Neural cell (in vitro differentiated cells): Measurements from ENCODE around the gene SCAF4. TPM values are rescaled to one million over a fixed set of nuclear protein-coding genes. Genes with fewer than 3 reads are reported as not detected.
A peak's percentile ranks its signal among the peaks of the same experiment; 100 is the strongest.

Experiments used
- H2AFZ ChIP-seq: fragments of 200-600, 300-800 bp; sonication (generic), shearing (Covaris generic); 2 replicates; pipeline ENCODE4 v1.6.0; 2014; ENCODE audit warnings: low read depth, mild to moderate bottlenecking, antibody characterized with exemption, low read length, moderate library complexity
- H3F3A ChIP-seq: fragments of 200-600 bp; shearing (Covaris generic); 2 replicates; pipeline ENCODE4 v1.6.1; 2016; ENCODE audit warnings: mild to moderate bottlenecking, moderate library complexity, mixed read lengths, antibody characterized with exemption, low read length; ENCODE audit not compliant: insufficient read depth, poor library complexity, severe bottlenecking
- H3K27ac ChIP-seq: fragments of 200-600, 300-800 bp; sonication (generic), shearing (Covaris generic); 2 replicates; pipeline ENCODE4 v1.5.1; 2014; ENCODE audit warnings: mild to moderate bottlenecking, low read length, moderate library complexity
- H3K27me3 ChIP-seq: fragments of 300-800, 200-600 bp; sonication (generic), shearing (Covaris generic); 2 replicates; pipeline ENCODE4 v1.6.0; 2014; ENCODE audit warnings: mild to moderate bottlenecking, low read depth, low read length, moderate library complexity; ENCODE audit not compliant: insufficient read depth
- H3K36me3 ChIP-seq: fragments of 300-800, 200-600 bp; sonication (generic), shearing (Covaris generic); 2 replicates; pipeline ENCODE4 v1.5.1; 2014; ENCODE audit warnings: mild to moderate bottlenecking, antibody characterized with exemption, low read length, moderate library complexity; ENCODE audit not compliant: insufficient read depth
- H3K4me2 ChIP-seq: fragments of 300-800, 200-600 bp; sonication (generic), shearing (Covaris generic); 2 replicates; pipeline ENCODE4 v1.6.0; 2014; ENCODE audit warnings: mild to moderate bottlenecking, low read length
- H3K4me3 ChIP-seq: fragments of 300-800, 200-600 bp; sonication (generic), shearing (Covaris generic); 2 replicates; pipeline ENCODE4 v1.5.1; 2014; ENCODE audit warnings: mild to moderate bottlenecking, low read length, moderate library complexity
- H3K79me2 ChIP-seq: fragments of 200-600 bp; shearing (Covaris generic); replicated peaks from 2 replicates; pipeline ENCODE4 v1.6.0; 2014; ENCODE audit warnings: mild to moderate bottlenecking, low read length, moderate library complexity; ENCODE audit not compliant: insufficient read depth
- H3K9ac ChIP-seq: fragments of 300-800, 200-600 bp; sonication (generic), shearing (Covaris generic); 2 replicates; pipeline ENCODE4 v1.6.1; 2016; ENCODE audit warnings: mild to moderate bottlenecking, low read length, mixed read lengths
- H3K9me2 ChIP-seq: fragments of 200-600 bp; shearing (Covaris generic); 2 replicates; pipeline ENCODE4 v1.6.1; 2016; ENCODE audit warnings: mild to moderate bottlenecking, low read length, mixed read lengths; ENCODE audit not compliant: insufficient read depth
- H3K9me3 ChIP-seq: fragments of 200-600, 300-800 bp; sonication (generic), shearing (Covaris generic); 2 replicates; pipeline ENCODE4 v1.6.1; 2016; ENCODE audit warnings: mild to moderate bottlenecking, mixed run types, low read length, moderate library complexity, mixed read lengths
- H4K20me1 ChIP-seq: fragments of 200-600 bp; shearing (Covaris generic); 2 replicates; pipeline ENCODE4 v1.6.1; 2016; ENCODE audit warnings: mild to moderate bottlenecking, mixed run types; ENCODE audit not compliant: insufficient read depth
- EP300 ChIP-seq: fragments of 450-650 bp; conservative IDR thresholded peaks from 2 replicates; pipeline ENCODE4 v1.6.1; 2014; ENCODE audit warnings: antibody characterized with exemption, mild to moderate bottlenecking, moderate library complexity; ENCODE audit not compliant: poor library complexity, severe bottlenecking
- EZH2 ChIP-seq: fragments of 200-600, 300-800 bp; shearing (Covaris generic), sonication (generic); IDR thresholded peaks from 2 replicates; pipeline ENCODE4 v1.6.1; 2014; ENCODE audit warnings: antibody characterized with exemption, low read length, borderline replicate concordance, mild to moderate bottlenecking; ENCODE audit not compliant: insufficient read depth, poor library complexity, severe bottlenecking
- MXI1 ChIP-seq: fragments of 450-650 bp; conservative IDR thresholded peaks from 2 replicates; pipeline ENCODE4 v1.6.1; 2014; ENCODE audit warnings: antibody characterized with exemption, mild to moderate bottlenecking; ENCODE audit not compliant: poor library complexity, severe bottlenecking
- POLR2AphosphoS5 ChIP-seq: IDR thresholded peaks from 2 replicates; pipeline ENCODE4 v1.6.1; 2012
- RAD21 ChIP-seq: fragments of 450-650 bp; conservative IDR thresholded peaks from 2 replicates; pipeline ENCODE4 v1.6.1; 2014; ENCODE audit warnings: antibody characterized with exemption, mild to moderate bottlenecking, moderate library complexity
- SMC3 ChIP-seq: fragments of 450-650 bp; conservative IDR thresholded peaks from 2 replicates; pipeline ENCODE4 v1.6.1; 2014; ENCODE audit warnings: antibody characterized with exemption, mild to moderate bottlenecking, moderate library complexity; ENCODE audit not compliant: poor library complexity
- TAF1 ChIP-seq: IDR thresholded peaks from 2 replicates; pipeline ENCODE4 v1.6.1; 2012; ENCODE audit warnings: low read depth
- polyA plus RNA-seq: library from polyadenylated mRNA; depleted of rRNA; stranded (reverse); fragments of >200 nt; gene quantifications from 2 replicates; pipeline ENCODE4 v1.2.3, GENCODE V29; 2014
- TF ChIP-seq, protein P1 (sequence below): fragments of 450-650 bp; IDR thresholded peaks from 2 replicates; pipeline ENCODE4 v1.5.1; 2014; ENCODE audit warnings: antibody characterized with exemption, mild to moderate bottlenecking, moderate library complexity; ENCODE audit not compliant: poor library complexity, severe bottlenecking
- TF ChIP-seq, protein P2 (sequence below): IDR thresholded peaks from 2 replicates; pipeline ENCODE4 v1.6.1; 2012; ENCODE audit warnings: borderline replicate concordance

Gene SCAF4
- polyA plus RNA-seq, 1 donor from 2014 or later, result 5.4 TPM

DNA sequence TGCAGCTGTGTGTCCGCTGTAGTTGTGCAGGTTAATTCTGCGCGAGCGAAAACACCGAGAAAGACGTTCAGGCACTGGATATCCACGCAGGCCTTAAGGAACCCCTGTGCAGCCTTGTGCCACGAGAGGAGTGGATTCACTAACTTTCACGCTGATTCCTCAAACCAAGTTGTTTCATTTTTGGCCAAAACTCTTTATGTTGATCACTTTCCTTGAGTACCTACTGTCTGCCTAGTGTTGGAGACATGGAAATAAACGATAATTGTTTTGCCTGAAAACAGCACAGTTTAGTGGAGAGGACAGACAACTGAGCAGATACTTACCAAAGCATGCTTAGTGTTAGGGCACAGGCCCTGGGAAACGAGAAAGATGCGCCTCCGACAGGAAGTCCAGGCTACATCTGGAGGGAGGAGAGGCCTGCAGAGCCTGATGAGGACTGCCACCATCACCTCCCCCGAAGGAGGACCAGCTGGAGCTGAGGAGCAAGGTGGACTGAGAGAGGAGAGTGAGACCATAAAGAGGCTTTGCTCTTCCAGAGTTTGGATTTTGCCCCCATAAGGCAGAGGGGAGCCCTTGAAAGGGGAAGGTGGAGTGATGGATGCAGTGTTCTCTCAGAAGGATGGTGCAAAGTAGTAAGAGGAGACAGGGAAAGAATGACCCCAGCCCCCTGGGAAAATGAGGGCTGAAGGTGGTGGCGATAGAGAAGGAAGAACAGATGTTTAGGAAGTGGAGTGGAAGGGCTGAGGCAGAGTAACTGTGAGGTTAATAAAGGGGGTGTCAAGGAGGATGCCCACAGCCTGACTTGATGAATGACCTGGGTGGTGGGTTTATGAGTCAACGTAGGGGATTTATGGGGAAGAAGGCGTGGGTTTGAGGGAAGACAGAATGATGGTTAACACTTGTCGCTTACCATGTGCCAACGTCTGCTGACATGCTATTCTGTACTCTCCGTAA is 956 bp upstream of the SCAF4 start:
- peak overlapping the region; percentile 82 for H3K4me3 ChIP-seq
- H3K9me2 ChIP-seq, result no peaks in the 10 kb centered on the region
- no peaks in the 10 kb centered on the region for H3K36me3 ChIP-seq
- peak overlapping the region; percentile 94 for H2AFZ ChIP-seq
- peak overlapping the region; percentile 91 for H3K9ac ChIP-seq
- no peaks in the 10 kb centered on the region for H3F3A ChIP-seq
- H3K9me3 ChIP-seq, result no peaks in the 10 kb centered on the region
- no peaks in the 10 kb centered on the region for H3K27me3 ChIP-seq
- peak overlapping the region; percentile 91 for H3K27ac ChIP-seq
- H4K20me1 ChIP-seq, result no peaks in the 10 kb centered on the region
- H3K79me2 ChIP-seq, result peaks cover 32% of the 10 kb centered on the region
- peak overlapping the region; percentile 69 for H3K4me2 ChIP-seq
- TF ChIP-seq POLR2AphosphoS5, result no peak
- TF ChIP-seq TAF1, result no peak
- TF ChIP-seq EZH2, result no peak
- peak; percentile 9 for TF ChIP-seq EP300
- TF ChIP-seq, protein P1, sequence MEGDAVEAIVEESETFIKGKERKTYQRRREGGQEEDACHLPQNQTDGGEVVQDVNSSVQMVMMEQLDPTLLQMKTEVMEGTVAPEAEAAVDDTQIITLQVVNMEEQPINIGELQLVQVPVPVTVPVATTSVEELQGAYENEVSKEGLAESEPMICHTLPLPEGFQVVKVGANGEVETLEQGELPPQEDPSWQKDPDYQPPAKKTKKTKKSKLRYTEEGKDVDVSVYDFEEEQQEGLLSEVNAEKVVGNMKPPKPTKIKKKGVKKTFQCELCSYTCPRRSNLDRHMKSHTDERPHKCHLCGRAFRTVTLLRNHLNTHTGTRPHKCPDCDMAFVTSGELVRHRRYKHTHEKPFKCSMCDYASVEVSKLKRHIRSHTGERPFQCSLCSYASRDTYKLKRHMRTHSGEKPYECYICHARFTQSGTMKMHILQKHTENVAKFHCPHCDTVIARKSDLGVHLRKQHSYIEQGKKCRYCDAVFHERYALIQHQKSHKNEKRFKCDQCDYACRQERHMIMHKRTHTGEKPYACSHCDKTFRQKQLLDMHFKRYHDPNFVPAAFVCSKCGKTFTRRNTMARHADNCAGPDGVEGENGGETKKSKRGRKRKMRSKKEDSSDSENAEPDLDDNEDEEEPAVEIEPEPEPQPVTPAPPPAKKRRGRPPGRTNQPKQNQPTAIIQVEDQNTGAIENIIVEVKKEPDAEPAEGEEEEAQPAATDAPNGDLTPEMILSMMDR, result no peak
- TF ChIP-seq MXI1, result peak; percentile 24
- TF ChIP-seq RAD21, result no peak
- TF ChIP-seq SMC3, result peak; percentile 2
- TF ChIP-seq, protein P2, sequence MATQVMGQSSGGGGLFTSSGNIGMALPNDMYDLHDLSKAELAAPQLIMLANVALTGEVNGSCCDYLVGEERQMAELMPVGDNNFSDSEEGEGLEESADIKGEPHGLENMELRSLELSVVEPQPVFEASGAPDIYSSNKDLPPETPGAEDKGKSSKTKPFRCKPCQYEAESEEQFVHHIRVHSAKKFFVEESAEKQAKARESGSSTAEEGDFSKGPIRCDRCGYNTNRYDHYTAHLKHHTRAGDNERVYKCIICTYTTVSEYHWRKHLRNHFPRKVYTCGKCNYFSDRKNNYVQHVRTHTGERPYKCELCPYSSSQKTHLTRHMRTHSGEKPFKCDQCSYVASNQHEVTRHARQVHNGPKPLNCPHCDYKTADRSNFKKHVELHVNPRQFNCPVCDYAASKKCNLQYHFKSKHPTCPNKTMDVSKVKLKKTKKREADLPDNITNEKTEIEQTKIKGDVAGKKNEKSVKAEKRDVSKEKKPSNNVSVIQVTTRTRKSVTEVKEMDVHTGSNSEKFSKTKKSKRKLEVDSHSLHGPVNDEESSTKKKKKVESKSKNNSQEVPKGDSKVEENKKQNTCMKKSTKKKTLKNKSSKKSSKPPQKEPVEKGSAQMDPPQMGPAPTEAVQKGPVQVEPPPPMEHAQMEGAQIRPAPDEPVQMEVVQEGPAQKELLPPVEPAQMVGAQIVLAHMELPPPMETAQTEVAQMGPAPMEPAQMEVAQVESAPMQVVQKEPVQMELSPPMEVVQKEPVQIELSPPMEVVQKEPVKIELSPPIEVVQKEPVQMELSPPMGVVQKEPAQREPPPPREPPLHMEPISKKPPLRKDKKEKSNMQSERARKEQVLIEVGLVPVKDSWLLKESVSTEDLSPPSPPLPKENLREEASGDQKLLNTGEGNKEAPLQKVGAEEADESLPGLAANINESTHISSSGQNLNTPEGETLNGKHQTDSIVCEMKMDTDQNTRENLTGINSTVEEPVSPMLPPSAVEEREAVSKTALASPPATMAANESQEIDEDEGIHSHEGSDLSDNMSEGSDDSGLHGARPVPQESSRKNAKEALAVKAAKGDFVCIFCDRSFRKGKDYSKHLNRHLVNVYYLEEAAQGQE, result no peak

DNA sequence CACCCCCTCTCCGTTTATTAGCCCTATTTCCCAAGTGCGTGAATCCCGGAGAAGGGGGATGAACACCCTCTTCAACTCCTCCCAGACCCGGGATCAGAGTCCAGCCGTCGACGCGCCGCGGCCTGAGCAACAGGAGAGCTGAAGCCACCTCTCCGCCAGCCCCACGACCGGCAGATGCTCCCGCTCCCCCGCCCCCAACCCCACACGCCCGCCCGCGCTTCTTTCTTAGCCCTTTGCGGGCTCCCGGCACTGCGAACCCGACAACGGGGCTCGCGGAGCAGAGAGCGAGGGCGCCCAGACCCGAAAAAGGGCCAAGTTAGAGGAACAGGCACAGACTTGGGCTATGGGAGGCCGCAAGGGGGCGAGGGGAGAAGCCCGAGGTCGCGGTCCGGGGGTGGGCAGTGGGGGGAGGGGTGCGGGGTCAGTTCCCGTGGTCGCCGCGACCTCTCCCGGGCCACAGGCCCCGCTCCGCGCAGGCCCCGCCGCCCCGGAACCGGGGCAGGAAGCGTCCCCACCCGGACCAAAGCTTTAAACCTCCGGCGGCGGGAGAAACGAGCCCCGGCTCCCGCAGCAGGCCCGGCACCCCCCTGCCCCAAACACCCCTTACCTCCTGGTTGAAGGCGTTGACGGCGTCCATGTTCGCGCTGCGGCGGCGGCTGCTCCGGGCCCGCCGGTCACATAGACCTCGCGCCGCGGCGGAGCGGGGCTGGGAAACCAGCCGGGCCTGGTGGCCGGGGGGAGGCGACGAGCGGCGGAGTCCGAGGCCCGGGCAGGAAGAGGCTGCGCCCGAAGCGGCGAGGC is 662 bp downstream of the SCAF4 start:
- Histone ChIP-seq H3K27me3 (no peaks in the 10 kb centered on the region), H3K9me2 (no peaks in the 10 kb centered on the region), H3K4me3 (peak overlapping the region; percentile 88), H3K79me2 (peaks cover 48% of the 10 kb centered on the region), H3K9me3 (no peaks in the 10 kb centered on the region), H3K9ac (peak overlapping the region; percentile 91), H3K36me3 (no peaks in the 10 kb centered on the region), H3F3A (no peaks in the 10 kb centered on the region), H2AFZ (no peak overlapping the region), H3K27ac (peak overlapping the region; percentile 89), H3K4me2 (peak overlapping the region; percentile 69), H4K20me1 (no peaks in the 10 kb centered on the region)
- TF ChIP-seq, protein P1, result no peak
- TF ChIP-seq SMC3, result peak; percentile 9
